Calu3 (cell line): ENCODE measurements around the gene ENTPD1. TPM values are rescaled to one million over a fixed set of nuclear protein-coding genes. Genes with fewer than 3 reads are reported as not detected.
"Not testable (repeated sequence)": the region's sequence is repeated elsewhere in the genome, so short reads cannot be mapped to it uniquely, and the experiment has no call there.

Experiments used
- BruUV-seq: library from RNA; stranded (reverse); fragments of 400-500 nt; replicated peaks from 2 replicates; lab custom pipeline; 2021; lab: Mats Ljungman, UMichigan
- CTCF ChIA-PET: fragments of 300-600 bp; sonication (Branson Sonifier 250); formaldehyde crosslinking; loops from one replicate; lab custom pipeline; 2022; ENCODE audit warnings: antibody characterized with exemption; lab: Charles Lee
- DNase-seq: peaks from one replicate; pipeline ENCODE4 v3.0.0; 2022
- H3K27ac Mint-ChIP-seq: one replicate; pipeline ENCODE4 v1.8.0; 2022; ENCODE audit warnings: mixed read lengths; ENCODE audit not compliant: unreplicated experiment
- H3K27me3 Mint-ChIP-seq: one replicate; pipeline ENCODE4 v1.8.0; 2022; ENCODE audit warnings: mixed read lengths; ENCODE audit not compliant: unreplicated experiment
- H3K36me3 Mint-ChIP-seq: one replicate; pipeline ENCODE4 v1.8.0; 2022; ENCODE audit warnings: mild to moderate bottlenecking, moderate library complexity, mixed read lengths; ENCODE audit not compliant: insufficient read depth, unreplicated experiment
- H3K4me1 Mint-ChIP-seq: one replicate; pipeline ENCODE4 v1.8.0; 2022; ENCODE audit warnings: mild to moderate bottlenecking, low read depth, mixed read lengths; ENCODE audit not compliant: unreplicated experiment
- H3K4me3 Mint-ChIP-seq: one replicate; pipeline ENCODE4 v1.8.0; 2022; ENCODE audit warnings: mild to moderate bottlenecking, low read depth, moderate library complexity, mixed read lengths; ENCODE audit not compliant: unreplicated experiment
- H3K9me3 Mint-ChIP-seq: one replicate; pipeline ENCODE4 v1.8.0; 2022; ENCODE audit warnings: low read depth, mixed read lengths; ENCODE audit not compliant: unreplicated experiment
- CTCF ChIP-seq: fragments of 200-600 bp; IDR thresholded peaks from one replicate; pipeline ENCODE4 v1.8.0; 2022; ENCODE audit warnings: antibody characterized with exemption; ENCODE audit not compliant: unreplicated experiment
- intact Hi-C: fragments of 100-400 bp; cut with micrococcal nuclease; formaldehyde crosslinking; loops from one replicate; pipeline ENCODE4 v1.10.0; 2022; ENCODE audit not compliant: unreplicated experiment
- total RNA-seq: library from RNA; stranded (reverse); gene quantifications from 2 replicates; pipeline ENCODE4 v1.2.3, GENCODE V29; 2022

The ENTPD1 gene
- total RNA-seq, 1 experiment from 2014 or later = 0.92 TPM

GRCh38 chr10:95761939-95762492 is 6.1 kb downstream of the ENTPD1 start:
- no peak for TF ChIP-seq CTCF
- Mint-ChIP-seq H3K36me3 (no peaks in the 10 kb centered on the region), H3K4me1 (no peaks in the 10 kb centered on the region), H3K4me3 (no peak overlapping the region), H3K9me3 (no peaks in the 10 kb centered on the region), H3K27me3 (no peaks in the 10 kb centered on the region), H3K27ac (no peak overlapping the region)
- no peak for DNase-seq
- no TSS peak for BruUV-seq
- intact Hi-C loops = no loop called here
- CTCF ChIA-PET = no interaction called here

GRCh38 chr10:95767884-95768556 is 12.1 kb downstream of the ENTPD1 start:
- Mint-ChIP-seq H3K4me3 (no peak overlapping the region), H3K4me1 (no peaks in the 10 kb centered on the region), H3K27me3 (no peaks in the 10 kb centered on the region), H3K36me3 (no peaks in the 10 kb centered on the region), H3K9me3 (peaks cover 5% of the 10 kb centered on the region), H3K27ac (no peak overlapping the region)
- BruUV-seq = no TSS peak
- intact Hi-C loops = no loop called here
- DNase-seq = no peak
- CTCF ChIA-PET = interaction anchor here (0.7 kb wide), 1 partner anchor 131 kb away, joined by 3 read pairs; no protein-coding TSS in a partner anchor
- no peak for TF ChIP-seq CTCF

- DNase-seq = no peak
- no TSS peak for BruUV-seq
- TF ChIP-seq CTCF = no peak
- CTCF ChIA-PET = no interaction called here
- intact Hi-C loops = no loop called here
- H3K4me3 Mint-ChIP-seq = no peak overlapping the region
- H3K36me3 Mint-ChIP-seq = no peaks in the 10 kb centered on the region
- H3K4me1 Mint-ChIP-seq = no peaks in the 10 kb centered on the region
- H3K9me3 Mint-ChIP-seq = peaks cover 5% of the 10 kb centered on the region
- no peak overlapping the region for H3K27ac Mint-ChIP-seq
- no peaks in the 10 kb centered on the region for H3K27me3 Mint-ChIP-seq
Observed at GRCh38 chr10:95770084-95770720, 14.2 kb downstream of the ENTPD1 start.

- DNase-seq, H3K4me3 Mint-ChIP-seq, BruUV-seq, H3K4me1 Mint-ChIP-seq, H3K9me3 Mint-ChIP-seq, H3K27ac Mint-ChIP-seq, H3K36me3 Mint-ChIP-seq, intact Hi-C loops: not testable (repeated sequence)
- CTCF ChIA-PET = interaction anchor here (0.6 kb wide), 1 partner anchor 77 kb away, joined by 5 read pairs; no protein-coding TSS in a partner anchor
- peaks cover 13% of the 10 kb centered on the region for H3K27me3 Mint-ChIP-seq
Observed at GRCh38 chr10:95773454-95773853, 17.5 kb downstream of the ENTPD1 start.

GRCh38 chr10:95777638-95778037 is 21.7 kb downstream of the ENTPD1 start:
- H3K4me3 Mint-ChIP-seq, H3K36me3 Mint-ChIP-seq, H3K27ac Mint-ChIP-seq, H3K4me1 Mint-ChIP-seq, H3K9me3 Mint-ChIP-seq, DNase-seq, BruUV-seq, CTCF ChIA-PET, intact Hi-C loops: not testable (repeated sequence)
- peaks cover 13% of the 10 kb centered on the region for H3K27me3 Mint-ChIP-seq
